ENCODE results near the gene GGA1. TPM values are rescaled to one million over a fixed set of nuclear protein-coding genes. Genes with fewer than 3 reads are reported as not detected.

GGA1 gene
- total RNA-seq, 2 donors from 2014 or later: 45.7 to 90.2 TPM

GRCh38 chr22:37611207-37611606, 2.6 kb downstream of the GGA1 start:
- no peak overlapping the region for H3K27ac ChIP-seq
- H3K36me3 ChIP-seq: no peaks in the 10 kb centered on the region
- H3K4me1 ChIP-seq: peaks cover 7% of the 10 kb centered on the region
- no peak for DNase-seq
- H3K9ac ChIP-seq (ENCODE audit: low read depth in 2 of 2, low read length in 2 of 2): peak overlapping the region in 1 of 2 donors; percentile 51
- no peaks in the 10 kb centered on the region for H3K9me3 ChIP-seq
- TF ChIP-seq CTCF (IDR thresholded peaks at IDR 0.05): no peak
- no peaks in the 10 kb centered on the region for H3K27me3 ChIP-seq
- no peak overlapping the region for H3K4me3 ChIP-seq
- intact Hi-C loops (cut with DNase I): no loop called here

- Histone ChIP-seq H3K27me3 (no peaks in the 10 kb centered on the region), H3K9me3 (no peaks in the 10 kb centered on the region), H3K4me1 (no peaks in the 10 kb centered on the region), H3K36me3 (no peaks in the 10 kb centered on the region), H3K27ac (no peak overlapping the region), H3K4me3 (no peak overlapping the region), H3K9ac (ENCODE audit: low read depth in 2 of 2, low read length in 2 of 2) (no peak overlapping the region)
- intact Hi-C loops (cut with DNase I): no loop called here
- no peak for TF ChIP-seq CTCF (IDR thresholded peaks at IDR 0.05)
- no peak for DNase-seq
Observed at GRCh38 chr22:37616201-37617083, 7.8 kb downstream of the GGA1 start.

- Histone ChIP-seq H3K27me3 (no peaks in the 10 kb centered on the region), H3K4me3 (no peak overlapping the region), H3K9ac (ENCODE audit: low read depth in 2 of 2, low read length in 2 of 2) (no peak overlapping the region), H3K9me3 (no peaks in the 10 kb centered on the region), H3K36me3 (no peaks in the 10 kb centered on the region), H3K27ac (no peak overlapping the region), H3K4me1 (no peaks in the 10 kb centered on the region)
- no peak for TF ChIP-seq CTCF (IDR thresholded peaks at IDR 0.05)
- no peak for DNase-seq
- intact Hi-C loops (cut with DNase I): no loop called here
Observed at GRCh38 chr22:37617431-37617830, 8.8 kb downstream of the GGA1 start.

GRCh38 chr22:37618072-37618656, 9.5 kb downstream of the GGA1 start:
- H3K4me3 ChIP-seq: no peak overlapping the region
- DNase-seq: no peak
- no peak overlapping the region for H3K27ac ChIP-seq
- no peak for TF ChIP-seq CTCF (IDR thresholded peaks at IDR 0.05)
- no peaks in the 10 kb centered on the region for H3K4me1 ChIP-seq
- no peak overlapping the region for H3K9ac ChIP-seq (ENCODE audit: low read depth in 2 of 2, low read length in 2 of 2)
- intact Hi-C loops (cut with DNase I): no loop called here
- H3K36me3 ChIP-seq: no peaks in the 10 kb centered on the region
- no peaks in the 10 kb centered on the region for H3K27me3 ChIP-seq
- no peaks in the 10 kb centered on the region for H3K9me3 ChIP-seq

- Histone ChIP-seq H3K27me3 (no peaks in the 10 kb centered on the region), H3K9ac (ENCODE audit: low read depth in 2 of 2, low read length in 2 of 2) (no peak overlapping the region), H3K4me1 (peaks cover 1% of the 10 kb centered on the region), H3K36me3 (no peaks in the 10 kb centered on the region), H3K27ac (no peak overlapping the region), H3K4me3 (no peak overlapping the region), H3K9me3 (no peaks in the 10 kb centered on the region)
- TF ChIP-seq CTCF (IDR thresholded peaks at IDR 0.05): no peak
- intact Hi-C loops (cut with DNase I): no loop called here
- no peak for DNase-seq
Observed at GRCh38 chr22:37618674-37619073, 10.0 kb downstream of the GGA1 start.
